Right ventricle myocardium superior (tissue), 1 donor: ENCODE measurements around the gene TSSK6. TPM values are rescaled to one million over a fixed set of nuclear protein-coding genes. Genes with fewer than 3 reads are reported as not detected.

Experiments
- ATAC-seq: fragments of 200-7000 bp; cut with Tn5 transposase; one replicate; pipeline ENCODE4 v1.9.1; 2020; ENCODE audit warnings: mild to moderate bottlenecking; ENCODE audit not compliant: poor library complexity
- DNase-seq: peaks from one replicate; pipeline ENCODE4 v3.0.0-alpha.2; 2020
- intact Hi-C: fragments of 100-400 bp; cut with DNase I; formaldehyde crosslinking; loops from one replicate; pipeline ENCODE4 v1.11.2; 2022
- total RNA-seq: library from RNA; stranded (reverse); fragmentation: NEBNext Ultra II Directional; extraction: Animal tissue kit (Norgen Biotek cat#: 25700); gene quantifications from one replicate; pipeline ENCODE4 v1.2.1, GENCODE V29; 2021
- donor health status: DM: no; HTN: yes; CAD: no; lungs with severe emphysema.

Gene TSSK6
- total RNA-seq, 1 donor from 2014 or later: 0.67 TPM

DNA sequence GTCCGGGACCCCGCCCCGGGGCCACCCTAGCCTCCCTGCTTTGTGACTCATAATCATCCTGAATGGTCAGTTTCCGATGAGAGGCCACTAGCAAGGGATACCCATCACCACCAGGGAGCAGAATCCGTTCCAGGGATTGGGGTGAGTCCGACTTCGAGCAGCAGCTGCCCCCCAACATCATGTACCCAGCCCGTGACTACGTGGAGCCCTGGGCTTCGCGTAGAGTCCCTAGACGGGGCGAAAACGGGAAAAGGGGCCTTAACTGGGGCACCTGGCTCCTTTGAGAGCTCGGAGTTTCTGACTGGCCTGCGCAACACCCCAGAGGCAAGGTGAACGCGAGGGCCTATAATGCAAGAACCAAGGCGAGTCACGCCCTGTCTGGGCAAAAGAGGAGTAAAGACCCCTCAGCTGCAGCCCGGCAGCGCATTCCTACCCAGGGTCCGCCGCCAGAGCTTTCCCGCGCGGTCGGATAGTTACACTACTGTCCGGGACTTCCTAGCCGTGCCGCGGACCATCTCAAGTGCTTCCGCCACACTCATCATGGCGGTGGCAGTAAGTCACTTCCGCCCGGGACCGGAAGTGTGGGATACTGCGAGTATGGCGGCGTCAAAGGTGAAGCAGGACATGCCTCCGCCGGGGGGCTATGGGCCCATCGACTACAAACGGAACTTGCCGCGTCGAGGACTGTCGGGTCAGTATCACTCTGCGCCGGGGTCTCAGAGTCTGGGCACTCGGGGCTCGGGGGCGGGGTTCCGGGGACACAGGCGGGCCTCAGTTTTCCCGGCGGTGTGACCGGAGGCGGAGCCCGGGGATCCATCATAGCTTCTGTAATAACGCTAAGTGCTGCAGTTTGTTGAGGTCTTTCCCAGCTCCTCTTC, 533 bp upstream of the TSSK6 start, which contains the start of gene NDUFA13:
NDUFA13 (plus strand) TSS at position 584 of the 878 bp plus-strand sequence; CDS start at position 598, 14 bp downstream.
- ATAC-seq (peak; percentile 92), DNase-seq (peak; percentile 96)
- intact Hi-C loops: no loop called here

DNA sequence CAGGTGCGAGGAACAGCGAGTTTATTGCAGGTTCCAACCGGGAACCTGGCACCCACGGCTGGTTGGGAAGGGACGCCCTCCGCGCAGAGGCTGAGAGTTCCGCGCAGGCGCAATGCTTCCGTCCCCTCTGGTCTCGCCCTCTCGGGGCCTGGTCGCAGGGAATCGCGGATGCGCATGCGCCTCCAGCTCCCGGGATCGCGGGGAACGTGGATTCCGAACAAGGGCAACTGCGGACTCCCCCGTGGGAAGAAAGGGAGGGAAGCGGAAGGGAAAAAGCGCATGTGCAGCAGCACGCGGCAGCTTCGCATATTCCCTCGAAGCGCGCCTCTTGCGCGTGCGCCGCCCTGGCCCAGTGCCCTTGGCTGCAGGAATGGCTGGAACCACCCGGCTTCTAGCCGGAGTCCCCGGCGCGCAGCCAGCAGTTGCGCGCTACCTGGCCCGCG, 1.1 kb downstream of the TSSK6 start:
- DNase-seq (peak; percentile 90), ATAC-seq (peak; percentile 50)
- intact Hi-C loops: no loop called here

DNA sequence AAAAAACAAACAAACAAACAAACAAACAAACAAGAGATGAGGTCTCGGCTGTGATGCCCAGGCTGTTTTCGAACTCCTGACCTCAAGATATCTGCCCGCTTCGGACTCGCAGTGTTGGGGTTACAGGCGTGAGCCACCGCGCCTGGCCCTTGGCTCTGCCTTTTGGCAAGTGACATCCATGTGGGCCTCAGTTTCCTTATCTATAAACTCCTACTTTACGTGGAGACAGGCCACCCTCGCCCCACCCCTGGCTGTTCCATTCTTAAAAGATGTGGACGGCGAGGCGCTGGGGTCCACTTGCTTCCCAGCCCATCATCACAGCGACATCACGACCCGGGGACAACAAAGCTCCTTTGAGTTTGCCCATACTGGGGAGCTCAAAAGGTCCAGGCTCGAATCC, 1.7 kb downstream of the TSSK6 start:
- intact Hi-C loops: no loop called here
- ATAC-seq: no peak
- DNase-seq: no peak

DNA sequence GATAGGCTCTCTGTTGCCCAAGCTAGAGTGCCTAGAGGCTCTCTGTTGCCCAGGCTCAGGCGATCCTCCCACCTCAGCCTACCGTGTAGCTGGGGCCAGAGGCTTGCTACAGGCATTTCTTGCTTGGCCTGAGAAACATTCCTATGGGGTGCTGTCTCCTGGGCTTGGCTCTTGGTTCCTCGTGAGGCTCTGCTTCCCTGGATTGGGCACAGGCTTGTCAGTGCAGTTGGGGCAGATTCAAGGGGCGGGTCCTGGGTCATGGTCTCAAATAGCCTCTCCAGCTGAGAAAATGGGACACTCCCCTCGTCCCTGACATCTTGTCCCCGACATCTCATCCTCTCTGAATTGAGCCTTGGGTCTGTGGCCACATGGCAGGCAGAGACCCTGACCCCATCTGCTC, 4.9 kb downstream of the TSSK6 start:
- intact Hi-C loops: no loop called here
- no peak for ATAC-seq
- no peak for DNase-seq

DNA sequence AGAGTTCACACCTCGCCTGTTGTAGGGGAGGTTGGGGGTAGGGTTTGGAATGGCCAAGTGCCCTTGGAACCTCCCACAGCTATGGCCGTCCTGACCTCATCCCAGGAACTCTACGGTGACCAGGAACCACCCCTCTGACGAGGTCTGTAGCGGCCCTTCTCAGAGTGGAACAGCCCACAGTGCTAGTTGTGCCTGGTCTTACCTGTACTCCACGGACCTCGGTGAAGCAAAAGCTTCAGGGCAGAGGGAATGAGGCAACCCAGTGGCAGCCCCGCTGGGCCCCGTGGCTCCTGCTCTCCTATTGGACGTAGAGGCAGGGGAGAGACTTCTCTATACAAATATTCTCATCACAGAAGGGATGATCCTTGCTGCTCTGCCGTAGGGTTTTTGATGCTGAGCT, 7.1 kb downstream of the TSSK6 start:
- ATAC-seq (no peak), DNase-seq (no peak)
- intact Hi-C loops: no loop called here

DNA sequence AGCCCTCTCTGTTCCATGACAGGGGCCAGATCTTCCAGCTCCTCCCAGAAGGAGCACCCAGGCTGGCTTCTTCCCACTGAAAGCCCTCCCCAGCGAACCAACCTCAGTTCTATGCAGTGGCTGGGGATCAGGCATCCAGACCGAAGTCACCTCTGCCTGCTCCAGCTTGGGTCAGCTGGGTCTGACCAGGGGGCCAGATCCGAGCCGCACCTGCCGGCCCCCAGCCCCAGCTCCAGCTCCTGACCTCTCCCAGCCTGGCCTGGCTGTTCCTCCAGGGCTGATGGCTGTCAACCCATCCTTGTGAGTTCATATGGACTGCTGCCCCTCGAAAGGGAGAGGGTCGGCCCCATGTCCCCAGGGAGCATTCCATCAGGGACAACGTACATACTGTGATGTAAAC, 8.0 kb downstream of the TSSK6 start:
- DNase-seq: no peak
- ATAC-seq: no peak
- intact Hi-C loops: no loop called here

DNA sequence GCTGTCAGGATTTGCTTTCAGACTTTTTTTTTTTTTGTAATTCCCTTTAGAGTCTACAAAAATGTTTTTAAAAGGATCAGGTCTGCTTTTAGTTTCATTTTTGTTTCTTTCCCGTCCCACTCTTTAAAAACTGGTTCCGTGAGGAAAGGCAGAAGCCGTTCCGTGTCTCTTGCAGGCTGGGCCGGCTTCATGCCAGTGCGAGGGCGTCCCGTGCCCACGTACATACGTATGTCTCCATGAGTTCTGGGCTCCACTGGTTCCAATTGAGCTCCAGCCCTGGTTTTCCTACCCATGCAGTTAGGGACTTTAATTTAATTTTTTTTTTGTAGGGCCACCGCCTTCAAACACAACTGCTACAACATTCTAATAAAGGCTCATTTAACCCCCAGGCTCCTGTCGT, 8.8 kb downstream of the TSSK6 start:
- ATAC-seq (no peak), DNase-seq (no peak)
- intact Hi-C loops: no loop called here

DNA sequence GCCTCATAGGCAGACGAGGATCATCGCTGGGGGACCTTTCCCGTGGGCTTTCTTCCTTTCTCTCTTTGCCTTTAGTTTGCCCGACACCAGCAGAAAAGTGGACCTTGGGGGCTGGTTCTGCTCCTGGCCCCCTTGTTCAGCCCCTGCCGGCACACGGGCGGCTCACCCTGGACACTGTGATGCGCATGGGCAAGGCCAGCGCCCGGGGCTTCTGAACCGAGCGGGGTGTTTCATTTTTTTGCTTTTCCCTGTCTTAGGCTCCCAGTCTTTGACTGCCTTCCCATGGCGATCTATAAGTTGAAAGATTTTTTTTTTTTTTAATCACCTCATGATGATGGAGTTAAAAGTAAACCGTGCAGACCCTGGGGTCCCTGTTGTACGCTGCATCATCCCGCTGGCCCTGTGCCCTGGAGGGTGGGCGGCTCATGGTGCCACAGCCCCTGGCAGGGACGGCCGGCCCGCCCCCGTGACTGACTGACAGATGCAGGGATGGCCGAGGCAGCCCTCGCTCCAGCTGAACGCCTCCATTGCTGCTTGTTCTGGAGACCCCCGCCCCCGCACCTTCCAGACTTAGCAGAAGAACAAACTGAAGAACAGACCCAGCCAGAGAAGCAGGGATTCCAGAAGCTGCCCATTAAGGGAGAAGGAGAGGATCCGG, 9.6 kb downstream of the TSSK6 start:
- DNase-seq: no peak
- no peak for ATAC-seq
- intact Hi-C loops: no loop called here

DNA sequence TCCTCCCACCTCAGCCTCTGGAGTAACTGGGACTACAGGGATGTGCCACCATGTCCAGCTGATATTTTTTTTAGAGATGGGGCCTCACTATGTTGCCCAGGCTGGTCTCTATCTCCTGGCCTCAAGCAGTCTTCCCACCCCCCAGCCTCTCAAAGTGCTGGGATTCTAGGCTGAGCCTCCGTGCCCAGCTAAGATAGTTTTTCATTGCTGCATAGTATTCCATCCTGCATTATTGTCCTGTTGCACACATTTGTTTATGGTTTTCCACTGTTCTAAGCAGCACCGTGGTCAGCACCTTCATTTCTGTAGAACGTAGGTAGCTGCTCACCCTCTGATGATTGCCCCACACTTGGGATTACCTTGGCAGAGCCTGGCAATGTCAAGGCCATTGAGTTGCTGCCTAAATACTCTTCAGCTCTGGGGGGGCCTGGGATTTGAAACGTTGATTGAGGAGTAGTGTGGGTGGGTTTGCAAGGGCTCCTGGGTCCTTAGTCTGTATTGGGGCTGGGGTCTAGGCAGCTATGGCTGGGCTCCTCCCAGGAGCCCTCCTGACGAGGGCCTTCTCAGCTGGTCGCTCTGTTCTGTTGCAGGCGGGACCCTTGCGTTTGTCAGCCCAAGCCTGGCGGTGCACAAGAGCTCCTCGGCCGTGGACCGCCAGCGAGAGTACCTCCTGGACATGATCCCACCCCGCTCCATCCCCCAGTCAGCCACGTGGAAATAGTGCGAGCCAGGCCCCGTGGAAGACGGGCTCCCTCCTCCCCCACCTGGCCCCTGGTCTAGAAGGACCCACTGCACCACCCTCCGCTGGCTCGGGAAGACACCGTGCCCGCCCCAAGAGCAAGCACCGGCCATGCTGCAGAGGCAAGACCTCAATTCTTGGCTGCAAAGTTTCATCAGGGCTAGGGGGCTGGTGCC, 10.3 kb downstream of the TSSK6 start:
- no peak for ATAC-seq
- DNase-seq: no peak
- intact Hi-C loops: no loop called here

DNA sequence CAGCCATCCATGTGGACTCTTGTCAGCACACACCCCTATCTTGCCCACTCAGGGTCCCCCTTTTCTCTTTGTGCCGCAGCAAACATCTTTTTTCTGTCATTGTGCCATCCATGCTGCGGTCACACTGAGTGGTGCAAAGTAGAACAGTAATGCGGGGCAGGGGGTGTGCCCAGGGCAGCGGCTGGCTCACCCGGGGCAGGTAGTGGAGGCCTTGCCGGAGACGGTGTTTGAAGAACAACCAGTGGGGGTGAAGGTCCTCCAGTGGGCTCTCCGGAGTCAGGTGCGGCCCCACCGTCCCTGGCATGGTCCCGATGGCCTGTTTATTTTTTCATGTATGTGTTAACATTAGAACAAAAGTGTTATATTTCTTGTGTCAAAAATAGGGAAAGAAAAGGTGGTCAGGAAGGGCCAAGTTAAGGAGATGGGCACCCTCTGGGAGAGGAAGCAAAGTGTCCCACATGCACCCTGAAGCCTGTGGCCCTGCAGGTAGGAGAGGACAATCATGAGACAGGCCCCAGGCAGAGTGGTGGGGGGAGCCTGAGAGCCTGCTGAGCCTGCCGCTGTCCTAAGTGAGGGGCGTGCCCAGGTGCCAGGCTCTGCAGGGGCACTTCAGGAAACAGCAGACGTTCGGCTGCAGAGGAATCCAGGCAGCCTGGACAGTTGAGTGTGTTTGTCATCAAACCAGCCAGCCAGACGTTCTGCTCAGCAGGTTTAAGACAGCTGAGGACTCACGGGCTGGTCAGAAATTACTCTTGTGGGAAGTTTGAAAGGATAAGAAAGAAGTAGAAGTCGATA, 12.3 kb downstream of the TSSK6 start:
- intact Hi-C loops: no loop called here
- ATAC-seq: no peak
- no peak for DNase-seq

DNA sequence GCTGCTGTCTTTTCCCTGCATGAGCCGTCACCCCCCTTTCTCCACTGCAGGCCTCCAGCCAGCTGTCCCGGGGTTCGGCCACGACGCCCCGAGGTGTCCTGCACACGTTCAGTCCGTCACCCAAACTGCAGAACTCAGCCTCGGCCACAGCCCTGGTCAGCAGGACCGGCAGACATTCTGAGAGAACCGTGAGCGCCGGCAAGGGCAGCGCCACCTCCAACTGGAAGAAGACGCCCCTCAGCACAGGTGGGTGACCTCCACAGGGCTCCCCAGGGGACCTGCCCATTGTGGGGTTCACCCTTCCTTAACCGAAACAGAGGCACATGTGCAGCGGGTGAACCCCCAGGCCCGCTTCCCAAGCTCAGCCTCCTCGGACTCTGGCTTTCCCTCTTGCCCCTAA, 13.1 kb downstream of the TSSK6 start:
- ATAC-seq: no peak
- intact Hi-C loops: no loop called here
- DNase-seq: no peak

DNA sequence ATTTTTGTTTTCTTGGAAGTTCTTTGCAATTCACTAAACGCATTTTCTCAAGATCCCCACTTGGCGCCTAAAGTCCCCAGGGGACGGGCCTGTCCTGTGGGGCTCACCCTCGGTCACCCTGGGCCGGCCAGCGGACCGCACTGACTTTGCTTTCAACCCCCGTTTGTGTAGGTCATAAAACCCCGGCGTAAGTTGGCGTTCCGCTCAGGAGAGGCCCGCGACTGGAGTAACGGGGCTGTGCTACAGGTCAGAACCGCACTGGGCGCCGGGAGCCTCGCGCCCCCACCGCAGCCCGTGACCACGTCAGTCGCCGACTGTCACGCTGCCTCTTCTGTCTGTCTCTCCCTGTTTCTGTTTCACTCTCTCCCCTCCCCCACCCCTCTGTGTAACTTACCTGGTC, 13.6 kb downstream of the TSSK6 start:
- no peak for DNase-seq
- ATAC-seq: no peak
- intact Hi-C loops: no loop called here

DNA sequence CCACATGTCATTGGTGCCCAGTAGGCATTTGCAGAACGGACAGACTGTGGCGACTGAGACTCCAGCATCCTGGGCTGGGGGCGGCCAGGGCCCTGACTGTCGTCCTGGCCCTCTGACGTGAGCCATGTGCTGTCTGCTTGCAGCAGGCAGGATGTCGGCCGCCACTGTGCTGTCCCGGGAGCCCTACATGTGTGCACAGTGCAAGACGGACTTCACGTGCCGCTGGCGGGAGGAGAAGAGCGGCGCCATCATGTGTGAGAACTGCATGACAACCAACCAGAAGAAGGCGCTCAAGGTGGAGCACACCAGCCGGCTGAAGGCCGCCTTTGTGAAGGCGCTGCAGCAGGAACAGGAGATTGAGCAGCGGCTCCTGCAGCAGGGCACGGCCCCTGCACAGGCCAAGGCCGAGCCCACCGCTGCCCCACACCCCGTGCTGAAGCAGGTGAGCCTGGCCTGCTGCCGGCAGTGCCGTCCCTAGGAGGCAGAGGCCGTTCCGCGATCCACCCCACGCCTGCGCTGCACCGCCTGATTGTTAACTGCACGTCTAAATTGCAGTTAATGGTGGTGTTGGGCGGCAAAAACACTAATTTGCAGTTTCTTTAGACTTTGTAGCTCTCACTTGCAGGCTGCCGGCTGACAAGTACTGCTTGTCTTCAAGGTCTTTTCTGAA, 14.2 kb downstream of the TSSK6 start:
- DNase-seq (no peak), ATAC-seq (no peak)
- intact Hi-C loops: no loop called here

DNA sequence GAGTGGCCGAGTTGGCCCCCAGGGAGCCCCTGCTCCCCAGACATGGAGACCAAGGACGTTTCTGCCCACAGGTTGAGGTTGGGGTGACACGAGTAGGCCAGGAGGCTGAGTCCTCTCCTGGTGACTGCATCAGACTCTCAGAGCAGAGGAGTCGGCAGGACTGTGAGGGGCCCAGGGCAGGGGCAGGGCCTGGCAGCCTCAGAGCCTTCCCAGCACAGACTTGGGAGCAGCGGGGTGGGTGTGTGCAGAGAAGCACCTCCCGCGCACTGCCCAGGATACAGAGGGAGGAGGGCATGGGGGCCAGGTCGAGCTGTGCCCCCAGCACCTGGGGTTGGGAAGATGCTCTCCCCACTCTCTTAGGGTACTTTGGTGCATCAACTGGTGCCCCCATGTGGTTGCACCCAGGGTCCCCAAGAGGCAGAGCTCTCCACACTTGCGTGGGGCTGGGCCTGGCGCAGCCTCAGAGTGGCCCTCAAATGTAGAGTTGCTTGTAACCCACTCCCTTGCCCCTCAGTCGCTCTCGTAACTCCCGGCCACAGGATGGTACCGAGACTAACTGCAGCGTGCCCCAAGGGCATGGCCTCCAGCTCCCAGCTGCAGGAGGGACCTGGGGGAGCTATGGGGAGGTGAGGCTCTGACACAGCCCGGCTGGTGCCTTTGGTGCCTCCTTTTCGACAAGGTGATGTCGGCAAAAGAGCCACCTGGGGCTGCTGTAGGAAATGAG, 15.9 kb downstream of the TSSK6 start:
- no peak for ATAC-seq
- intact Hi-C loops: no loop called here

DNA sequence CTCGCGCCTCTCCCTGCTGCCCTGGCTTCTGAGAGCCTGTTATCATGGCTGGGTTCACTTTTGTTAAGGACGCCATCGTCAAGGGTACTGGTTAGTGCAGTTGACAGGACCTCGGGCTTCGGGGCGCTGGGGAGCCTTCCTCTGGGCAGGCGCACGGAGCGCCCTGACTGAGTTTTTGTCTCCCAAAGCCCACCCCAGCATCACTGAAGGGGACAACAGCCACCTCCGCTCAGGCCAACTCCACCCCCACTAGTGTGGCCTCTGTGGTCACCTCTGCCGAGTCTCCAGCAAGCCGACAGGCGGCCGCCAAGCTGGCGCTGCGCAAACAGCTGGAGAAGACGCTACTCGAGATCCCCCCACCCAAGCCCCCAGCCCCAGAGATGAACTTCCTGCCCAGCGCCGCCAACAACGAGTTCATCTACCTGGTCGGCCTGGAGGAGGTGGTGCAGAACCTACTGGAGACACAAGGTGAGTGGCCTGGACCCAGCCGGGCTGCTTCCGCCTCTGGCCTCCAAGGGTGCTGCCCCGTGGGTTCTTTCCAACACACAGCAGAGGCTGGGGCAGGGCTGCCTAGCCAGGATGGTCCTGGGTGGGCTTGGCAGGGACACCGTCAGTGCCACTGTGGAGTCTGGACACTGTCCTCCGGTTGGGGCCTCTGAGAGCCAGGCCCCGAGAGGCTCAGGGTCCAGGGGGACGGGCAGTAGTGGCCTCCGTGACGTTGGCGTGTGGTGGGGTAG, 16.9 kb downstream of the TSSK6 start:
- intact Hi-C loops: no loop called here

More for the DNA sequence above, 15.9 kb downstream of the TSSK6 start:
- no peak for DNase-seq

More for the DNA sequence above, 16.9 kb downstream of the TSSK6 start:
- no peak for DNase-seq
- no peak for ATAC-seq
